Large intestine (tissue), 3 donors: ENCODE data around the gene VSTM5. TPM values are rescaled to one million over a fixed set of nuclear protein-coding genes. Genes with fewer than 3 reads are reported as not detected.

Experiments used
- DNase-seq, 2 donors: peaks; one replicate each; pipeline versions ENCODE4 v3.0.0 to v3.0.0-alpha.2; 2013
- H3K27ac ChIP-seq: one replicate; pipeline ENCODE4 v1.5.1; 2013; ENCODE audit warnings: low read length
- H3K27me3 ChIP-seq: 2 replicates; pipeline ENCODE4 v1.6.1; 2013; ENCODE audit warnings: low read length; ENCODE audit not compliant: control insufficient read depth, insufficient read depth
- H3K36me3 ChIP-seq: 2 replicates; pipeline ENCODE4 v1.6.1; 2013; ENCODE audit warnings: low read length; ENCODE audit not compliant: control insufficient read depth, insufficient read depth
- H3K4me1 ChIP-seq: one replicate; pipeline ENCODE4 v1.6.1; 2013; ENCODE audit warnings: low read length; ENCODE audit not compliant: control insufficient read depth, insufficient read depth
- H3K4me3 ChIP-seq: one replicate; pipeline ENCODE4 v1.5.1; 2013; ENCODE audit warnings: low read length
- H3K9me3 ChIP-seq: one replicate; pipeline ENCODE4 v1.6.1; 2013; ENCODE audit warnings: mild to moderate bottlenecking, low read depth, low read length, moderate library complexity; ENCODE audit not compliant: control insufficient read depth
- WGBS: methylation state at CpG from one replicate; pipeline ENCODE4 v1.1.5; 2013; ENCODE audit warnings: low lambda C conversion rate; ENCODE audit not compliant: insufficient coverage; 5-methylcytosine and 5-hydroxymethylcytosine counted together
- polyA plus RNA-seq: library from polyadenylated mRNA; unstranded; fragments of 120-200 nt; gene quantifications from one replicate; pipeline ENCODE4 v1.2.1, GENCODE V29; 2013

VSTM5 gene
- polyA plus RNA-seq, 1 donor, result 1.9 TPM

DNA sequence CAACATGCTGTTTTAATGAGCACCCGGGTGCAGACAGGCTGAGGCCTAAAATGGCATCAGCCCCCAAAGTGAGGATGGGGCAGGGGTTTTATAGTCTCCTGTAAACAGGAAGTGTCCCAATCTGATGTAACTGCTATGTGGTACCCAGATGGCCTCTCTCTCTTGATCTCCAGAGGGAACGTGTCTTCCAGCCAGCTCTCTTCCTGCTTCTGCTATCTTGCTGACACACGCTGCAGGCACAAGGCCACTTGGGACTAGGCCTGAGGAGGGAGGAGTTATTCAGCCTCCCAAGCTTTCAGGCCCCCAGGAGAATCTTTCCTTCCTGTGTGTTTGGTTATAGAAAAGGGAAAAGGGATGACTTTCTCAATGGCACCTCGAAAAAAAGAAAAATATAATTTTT, 11.4 kb upstream of the VSTM5 start:
- no peak overlapping the region for H3K27ac ChIP-seq
- no peak for DNase-seq
- no peaks in the 10 kb centered on the region for H3K36me3 ChIP-seq
- WGBS, result no CpG with 5 or more reads among the region's 4 CpGs
- no peak overlapping the region for H3K4me3 ChIP-seq
- H3K27me3 ChIP-seq, result no peaks in the 10 kb centered on the region
- H3K9me3 ChIP-seq, result no peaks in the 10 kb centered on the region
- no peaks in the 10 kb centered on the region for H3K4me1 ChIP-seq

DNA sequence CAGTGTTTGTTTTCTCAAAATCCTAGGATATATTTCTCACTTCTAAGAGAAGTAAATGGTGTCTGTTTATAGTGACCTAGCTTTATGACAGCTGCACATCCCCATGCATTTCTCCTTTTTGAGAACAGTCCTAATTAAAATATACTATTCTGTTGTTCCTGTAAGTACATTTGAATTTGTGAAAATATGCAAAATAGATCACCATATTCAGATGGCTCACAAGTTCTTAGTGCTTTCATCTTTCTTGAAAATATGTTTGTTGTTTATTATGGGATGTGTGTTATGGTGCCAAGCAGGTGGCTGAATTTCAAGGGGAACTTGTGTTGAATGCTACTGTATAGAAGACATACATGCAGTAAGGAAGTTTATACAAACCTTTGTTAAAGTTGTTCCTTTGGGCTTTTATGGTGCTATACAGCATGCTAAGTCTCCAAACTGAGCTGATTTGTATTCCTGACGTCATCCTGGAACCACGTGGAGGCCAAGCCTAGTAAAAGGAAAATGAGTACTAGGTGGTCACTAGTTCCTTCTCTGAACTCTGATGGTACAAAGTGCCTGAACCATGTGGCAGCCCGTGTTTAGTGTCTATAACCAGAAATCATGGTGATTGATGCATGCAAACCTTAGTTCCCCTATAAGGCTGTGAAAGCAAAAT, 7.8 kb upstream of the VSTM5 start:
- Histone ChIP-seq H3K27ac (no peak overlapping the region), H3K27me3 (no peaks in the 10 kb centered on the region), H3K36me3 (no peaks in the 10 kb centered on the region), H3K4me3 (no peak overlapping the region), H3K9me3 (no peaks in the 10 kb centered on the region), H3K4me1 (no peaks in the 10 kb centered on the region)
- WGBS, result no CpG with 5 or more reads among the region's 3 CpGs
- peak in 1 of 2 donors; percentile 21 for DNase-seq

DNA sequence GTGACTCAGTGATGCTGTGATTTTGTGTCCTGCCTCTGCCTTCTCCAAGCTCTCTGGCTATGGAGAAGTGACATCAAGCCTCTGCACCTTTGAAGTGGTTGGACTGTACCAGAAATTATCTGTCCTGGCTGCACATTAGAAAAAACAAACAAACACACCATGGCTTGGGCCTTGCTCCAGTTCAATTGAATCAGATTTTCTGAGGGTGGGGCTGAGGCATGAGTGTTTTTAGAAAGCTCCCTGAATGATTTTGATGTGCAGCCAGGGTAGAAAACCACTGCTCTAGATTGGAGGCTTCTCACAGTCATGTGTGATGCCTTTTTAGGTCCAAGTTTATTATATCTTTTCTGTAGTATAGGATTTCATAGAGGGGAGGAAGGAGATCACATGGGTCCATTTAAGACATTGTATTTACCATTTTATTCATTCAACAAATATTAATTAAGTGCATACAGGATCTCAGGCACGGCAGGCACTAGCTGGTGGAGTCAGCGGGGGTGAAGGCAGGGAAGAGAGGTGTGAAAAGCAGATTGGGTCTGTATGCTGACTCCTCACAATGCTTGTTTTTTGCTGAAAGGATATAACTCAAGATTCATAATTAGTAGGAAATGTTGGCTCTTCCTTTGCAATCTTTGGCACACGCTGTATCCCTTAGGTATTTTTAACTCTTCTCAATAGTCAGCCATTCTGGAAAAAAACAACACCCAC, 7.1 kb upstream of the VSTM5 start:
- no peaks in the 10 kb centered on the region for H3K27me3 ChIP-seq
- no peaks in the 10 kb centered on the region for H3K4me1 ChIP-seq
- H3K27ac ChIP-seq, result no peak overlapping the region
- H3K9me3 ChIP-seq, result no peaks in the 10 kb centered on the region
- H3K4me3 ChIP-seq, result no peak overlapping the region
- no peaks in the 10 kb centered on the region for H3K36me3 ChIP-seq
- 70% methylated on average over 3 of the region's 3 CpGs for WGBS
- no peak for DNase-seq

DNA sequence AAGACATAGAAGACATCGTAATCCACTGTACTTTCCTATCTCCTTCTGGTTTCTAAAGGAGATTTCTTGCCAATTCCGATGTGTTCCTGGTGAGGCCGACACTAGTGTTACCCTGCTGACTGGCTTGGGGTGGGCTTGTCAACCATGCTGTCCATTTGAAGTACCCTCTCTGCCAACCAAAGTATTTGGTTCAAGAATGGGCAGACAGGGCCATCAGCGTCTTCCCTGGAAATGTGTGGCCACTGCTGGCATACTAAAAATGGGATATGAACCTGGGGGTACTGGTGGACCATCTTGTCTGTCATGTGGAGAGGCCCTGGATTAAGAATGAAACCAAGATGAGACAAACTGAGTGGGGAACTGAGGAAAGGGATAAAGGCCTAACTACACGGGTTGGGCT, 1.8 kb upstream of the VSTM5 start:
- DNase-seq, result no peak
- 80% methylated on average over 1 of the region's 5 CpGs for WGBS
- peaks cover 9% of the 10 kb centered on the region for H3K4me1 ChIP-seq
- no peak overlapping the region for H3K27ac ChIP-seq
- no peak overlapping the region for H3K4me3 ChIP-seq
- no peaks in the 10 kb centered on the region for H3K27me3 ChIP-seq
- H3K36me3 ChIP-seq, result no peaks in the 10 kb centered on the region
- no peaks in the 10 kb centered on the region for H3K9me3 ChIP-seq

DNA sequence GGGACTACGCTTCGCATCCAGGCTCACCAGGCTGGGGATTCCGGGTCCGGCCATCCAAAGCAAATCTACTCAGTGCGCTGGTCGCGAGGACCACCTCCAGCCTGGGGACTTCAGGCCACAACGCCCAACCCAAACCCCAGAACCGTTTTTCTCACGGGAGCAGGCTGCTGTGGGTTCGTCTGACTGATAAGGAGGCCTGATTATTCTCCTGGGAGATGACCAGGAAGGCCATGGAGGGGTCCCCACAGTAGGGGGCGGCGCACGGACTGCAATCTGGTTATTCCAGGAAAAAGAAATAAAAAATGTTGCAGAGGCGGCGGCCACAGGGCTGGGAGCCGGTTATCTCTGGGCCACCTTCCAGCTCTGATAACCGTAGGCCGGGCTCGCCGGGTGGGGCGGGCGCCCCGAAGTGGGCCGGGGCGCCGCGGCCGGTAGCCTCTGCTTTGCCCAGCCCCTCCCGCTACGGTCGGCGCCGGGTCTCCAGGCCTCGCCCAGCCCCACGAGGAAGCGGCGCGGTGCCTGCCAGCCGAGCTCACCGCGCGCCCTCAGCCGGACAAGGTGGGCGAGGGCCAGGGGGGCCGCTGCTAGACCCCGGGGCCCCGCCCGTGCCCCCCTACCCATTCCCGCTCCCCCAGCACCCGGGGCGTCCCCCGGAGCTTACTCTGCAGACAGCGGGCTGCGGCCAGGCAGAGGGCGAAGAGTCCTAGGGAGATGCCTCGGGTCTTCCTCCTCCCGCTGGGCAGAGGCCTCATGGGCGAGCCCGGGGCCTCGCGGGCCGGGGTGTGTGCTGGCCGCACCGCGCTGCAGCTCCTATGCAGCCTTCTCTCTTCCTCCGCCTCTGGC, 446 bp downstream of the VSTM5 start:
- DNase-seq, result peak; percentile 26 to 72
- Histone ChIP-seq H3K27me3 (no peaks in the 10 kb centered on the region), H3K36me3 (no peaks in the 10 kb centered on the region), H3K27ac (peak overlapping the region; percentile 67), H3K9me3 (no peaks in the 10 kb centered on the region), H3K4me1 (peaks cover 9% of the 10 kb centered on the region), H3K4me3 (peak overlapping the region; percentile 45)
- WGBS, result no CpG with 5 or more reads among the region's 67 CpGs

DNA sequence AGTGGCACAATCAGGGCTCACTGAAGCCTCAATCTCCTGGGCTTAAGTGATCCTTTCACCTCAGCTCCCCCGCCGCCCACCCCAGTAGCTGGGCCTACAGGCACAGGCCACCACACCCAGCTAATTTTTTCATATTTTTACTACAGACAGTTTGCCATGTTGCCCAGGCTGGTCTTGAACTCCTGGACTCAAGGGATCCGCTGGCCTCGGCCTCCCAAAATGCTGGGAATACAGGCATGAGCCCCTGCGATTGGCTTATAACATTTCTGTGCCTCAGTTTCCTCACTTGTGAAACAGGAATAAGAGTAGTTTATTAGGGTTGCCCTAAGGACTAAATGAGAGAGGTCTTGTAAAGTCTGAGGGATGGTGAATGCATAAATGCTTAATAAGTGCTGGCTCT, 1.2 kb downstream of the VSTM5 start:
- Histone ChIP-seq H3K27ac (peak overlapping the region; percentile 67), H3K27me3 (no peaks in the 10 kb centered on the region), H3K4me1 (peaks cover 9% of the 10 kb centered on the region), H3K36me3 (no peaks in the 10 kb centered on the region), H3K9me3 (no peaks in the 10 kb centered on the region), H3K4me3 (no peak overlapping the region)
- DNase-seq, result no peak
- WGBS, result no CpG with 5 or more reads among the region's 5 CpGs

DNA sequence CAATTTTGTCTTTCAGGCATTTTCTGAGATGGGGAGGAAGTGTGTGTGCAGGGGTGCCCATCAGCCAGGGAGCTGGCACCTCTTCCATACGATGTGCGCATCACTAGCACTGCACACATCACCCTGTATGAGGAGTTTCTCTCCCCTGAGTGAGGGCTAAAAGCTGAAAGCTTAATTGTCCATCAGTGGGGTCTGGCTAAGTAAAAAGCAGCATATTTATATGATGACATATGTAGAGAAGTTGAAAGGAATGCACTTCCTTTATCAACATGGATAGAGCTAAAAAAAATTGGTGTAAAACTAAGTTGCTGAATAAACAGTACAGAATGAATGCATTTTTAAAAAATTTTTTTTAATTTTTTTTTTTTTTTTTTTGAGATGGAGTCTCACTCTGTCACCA, 4.0 kb downstream of the VSTM5 start:
- Histone ChIP-seq H3K27ac (no peak overlapping the region), H3K9me3 (no peaks in the 10 kb centered on the region), H3K36me3 (no peaks in the 10 kb centered on the region), H3K27me3 (no peaks in the 10 kb centered on the region), H3K4me1 (peaks cover 9% of the 10 kb centered on the region), H3K4me3 (no peak overlapping the region)
- WGBS, result no CpG with 5 or more reads among the region's 2 CpGs
- no peak for DNase-seq

DNA sequence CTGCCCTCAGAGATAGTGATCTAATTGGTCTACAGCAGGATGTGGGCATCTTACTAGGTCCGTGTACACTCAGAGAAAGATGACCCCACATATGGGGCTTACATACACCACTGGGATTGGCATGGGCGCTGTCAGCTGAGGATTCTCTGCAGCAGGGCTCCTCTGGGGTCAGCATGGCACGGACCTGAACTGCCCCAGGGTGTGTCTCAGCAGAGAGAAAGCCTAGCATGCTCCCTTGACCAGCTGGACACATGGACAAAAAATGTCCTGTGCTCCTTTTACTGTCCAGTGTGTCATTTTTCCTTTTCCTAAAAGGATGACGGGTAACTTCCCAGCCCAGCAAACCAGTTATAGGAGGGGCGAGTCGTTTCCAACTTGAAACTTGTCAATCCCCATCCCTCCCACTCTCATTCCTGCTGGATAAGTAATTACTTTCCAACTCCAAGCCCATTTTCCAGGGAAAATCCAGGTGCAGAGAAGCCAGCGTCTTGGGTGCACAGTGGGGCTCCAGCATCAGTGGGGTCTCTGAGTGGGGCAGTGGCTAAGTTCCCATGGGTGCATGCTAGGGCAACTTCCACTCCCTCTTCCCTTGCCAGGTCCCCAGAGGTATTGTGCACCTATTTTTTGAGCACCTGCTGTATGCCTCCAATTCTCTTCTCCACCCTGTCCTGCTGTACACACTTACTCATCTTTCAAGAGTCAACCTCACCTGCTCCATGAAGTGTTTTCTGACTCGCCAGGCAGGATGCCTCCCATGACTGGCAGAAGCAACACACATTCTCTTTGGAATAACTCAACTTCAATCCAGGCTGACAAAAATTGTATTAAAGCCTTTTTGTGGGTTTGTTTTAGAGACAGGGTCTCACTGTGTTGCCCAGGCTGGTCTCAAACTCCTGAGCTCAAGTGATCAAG, 5.0 kb downstream of the VSTM5 start:
- no peaks in the 10 kb centered on the region for H3K36me3 ChIP-seq
- no peaks in the 10 kb centered on the region for H3K9me3 ChIP-seq
- no peak for DNase-seq
- H3K27ac ChIP-seq, result no peak overlapping the region
- H3K4me3 ChIP-seq, result no peak overlapping the region
- H3K27me3 ChIP-seq, result no peaks in the 10 kb centered on the region
- peaks cover 9% of the 10 kb centered on the region for H3K4me1 ChIP-seq
- WGBS, result no CpG with 5 or more reads among the region's 8 CpGs

DNA sequence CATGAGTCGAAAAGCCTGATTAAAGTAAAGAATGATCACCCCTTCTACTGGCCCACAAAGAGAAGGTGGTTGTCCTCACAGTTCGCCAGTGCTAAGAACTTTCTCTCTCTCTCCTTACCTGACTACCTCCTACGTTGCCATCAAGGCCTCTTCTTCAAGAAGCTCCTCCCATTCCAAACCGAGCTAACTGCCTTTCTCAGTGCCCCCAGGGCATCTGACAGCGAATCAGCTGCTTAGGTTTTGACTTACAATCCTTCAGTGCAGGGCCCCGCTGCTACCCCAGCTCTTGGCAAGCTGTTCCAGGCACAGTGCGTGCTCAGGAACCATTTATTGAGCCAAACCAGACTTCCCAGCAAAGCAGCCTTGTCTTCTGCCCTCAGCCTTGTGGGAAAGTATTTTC, 5.8 kb downstream of the VSTM5 start:
- Histone ChIP-seq H3K27ac (no peak overlapping the region), H3K4me3 (no peak overlapping the region), H3K27me3 (no peaks in the 10 kb centered on the region), H3K4me1 (peaks cover 6% of the 10 kb centered on the region), H3K36me3 (no peaks in the 10 kb centered on the region), H3K9me3 (no peaks in the 10 kb centered on the region)
- no CpG with 5 or more reads among the region's 7 CpGs for WGBS
- DNase-seq, result no peak

DNA sequence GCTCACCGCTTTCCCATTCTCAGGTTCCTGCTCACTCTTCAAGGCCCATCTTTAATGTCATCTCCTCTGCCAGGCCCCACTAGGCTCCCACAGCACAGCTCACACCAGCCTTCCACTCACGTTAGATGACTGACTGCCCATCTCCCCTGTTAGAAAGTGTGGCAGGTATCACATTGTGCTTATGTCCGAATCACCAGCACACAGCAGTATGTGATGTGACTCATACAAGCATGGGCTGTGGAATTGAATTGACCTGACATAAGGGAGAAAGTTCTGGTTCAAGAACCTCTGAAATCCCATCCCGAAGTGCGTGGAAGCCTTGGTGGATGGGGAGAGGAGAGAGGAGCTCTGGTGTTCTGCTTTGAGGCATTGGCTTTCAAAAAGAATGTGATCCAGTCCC, 6.5 kb downstream of the VSTM5 start:
- no peaks in the 10 kb centered on the region for H3K27me3 ChIP-seq
- no peak overlapping the region for H3K4me3 ChIP-seq
- DNase-seq, result no peak
- no peaks in the 10 kb centered on the region for H3K4me1 ChIP-seq
- no peaks in the 10 kb centered on the region for H3K36me3 ChIP-seq
- 100% methylated on average over 1 of the region's 5 CpGs for WGBS
- H3K27ac ChIP-seq, result no peak overlapping the region
- no peaks in the 10 kb centered on the region for H3K9me3 ChIP-seq
